Adrenal gland (tissue), 5 donors: Measurements from ENCODE around the gene MPZ.

Source experiments
- POLR2A ChIP-seq, 2 donors: fragments of 450-650 bp; IDR thresholded peaks; one replicate each; pipeline ENCODE4 v1.6.1; 2017; ENCODE audit warnings: antibody characterized with exemption in 2 of 2, mild to moderate bottlenecking in 2 of 2, moderate library complexity in 1 of 2
- TF ChIP-seq, protein P1 (sequence below), 6 experiments: fragments of 450-650 bp in 4 of 6; fragments of 200-600 bp in 2 of 6; sonication (generic) in 1 of 6; IDR thresholded peaks; 1 replicate in 5 of 6; 2 replicates in 1 of 6; pipeline versions ENCODE4 v1.5.1 to v1.8.0; 2016 to 2021; ENCODE audit warnings: antibody characterized with exemption in 6 of 6, mild to moderate bottlenecking in 2 of 6, moderate library complexity in 1 of 6
- donor health status: DM: no; HTN: no; CAD: no.

- no peak for TF ChIP-seq POLR2A (IDR thresholded peaks at IDR 0.05)
- TF ChIP-seq, protein P1, sequence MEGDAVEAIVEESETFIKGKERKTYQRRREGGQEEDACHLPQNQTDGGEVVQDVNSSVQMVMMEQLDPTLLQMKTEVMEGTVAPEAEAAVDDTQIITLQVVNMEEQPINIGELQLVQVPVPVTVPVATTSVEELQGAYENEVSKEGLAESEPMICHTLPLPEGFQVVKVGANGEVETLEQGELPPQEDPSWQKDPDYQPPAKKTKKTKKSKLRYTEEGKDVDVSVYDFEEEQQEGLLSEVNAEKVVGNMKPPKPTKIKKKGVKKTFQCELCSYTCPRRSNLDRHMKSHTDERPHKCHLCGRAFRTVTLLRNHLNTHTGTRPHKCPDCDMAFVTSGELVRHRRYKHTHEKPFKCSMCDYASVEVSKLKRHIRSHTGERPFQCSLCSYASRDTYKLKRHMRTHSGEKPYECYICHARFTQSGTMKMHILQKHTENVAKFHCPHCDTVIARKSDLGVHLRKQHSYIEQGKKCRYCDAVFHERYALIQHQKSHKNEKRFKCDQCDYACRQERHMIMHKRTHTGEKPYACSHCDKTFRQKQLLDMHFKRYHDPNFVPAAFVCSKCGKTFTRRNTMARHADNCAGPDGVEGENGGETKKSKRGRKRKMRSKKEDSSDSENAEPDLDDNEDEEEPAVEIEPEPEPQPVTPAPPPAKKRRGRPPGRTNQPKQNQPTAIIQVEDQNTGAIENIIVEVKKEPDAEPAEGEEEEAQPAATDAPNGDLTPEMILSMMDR (IDR thresholded peaks at IDR 0.05) = no peak
These were observed 14.3 kb upstream of the MPZ start for GRCh38 chr1:161324020-161324419.
